ENCODE results near the gene TAF4B. TPM values are rescaled to one million over a fixed set of nuclear protein-coding genes. Genes with fewer than 3 reads are reported as not detected.

The TAF4B gene
- total and polyA plus RNA-seq, 9 of the 15 experiments (the other 6 are each of a cell fraction or from before 2014, with no cell fraction given) = 4.5 to 25.3 (median 20.5) TPM

GRCh38 chr18:26304511-26304910 lies 78.3 kb downstream of the TAF4B start:
- no peak overlapping the region for H3K27ac ChIP-seq (ENCODE audit: extremely low read depth, low read depth, low read length)
- in situ Hi-C loops (cut with MboI) = no loop called here
- CTCF ChIA-PET (ENCODE audit: low intra/inter-chr PET ratio) = no interaction called here

More at GRCh38 chr18:26304511-26304910, 78.3 kb downstream of the TAF4B start:
- intact Hi-C loops (cut with micrococcal nuclease) = loop anchor here (10.0 kb wide), 1 partner anchor 150 kb away; no protein-coding TSS in a partner anchor
- WGBS (ENCODE audit: insufficient coverage, low coverage, missing lambda C conversion rate) = 88% methylated on average over 1 of the region's 1 CpG
- H3K79me2 ChIP-seq (ENCODE audit: control insufficient read depth, insufficient read depth, low read length) = no peaks in the 10 kb centered on the region
- H3K4me2 ChIP-seq (ENCODE audit: insufficient read depth, low read length) = no peak overlapping the region
- no peaks in the 10 kb centered on the region for H3K9me1 ChIP-seq (ENCODE audit: control insufficient read depth, insufficient read depth, low read length)
- TF ChIP-seq MCM2 (IDR thresholded peaks at IDR 0.05; ENCODE audit: low read depth) (no peak), ZNF23 (CRISPR knock-in tag; IDR thresholded peaks at IDR 0.05) (no peak), ZEB2 (IDR thresholded peaks at IDR 0.05) (no peak), ZNF197 (CRISPR knock-in tag; IDR thresholded peaks at IDR 0.05; ENCODE audit: low read depth) (no peak), BRD9 (IDR thresholded peaks at IDR 0.05; ENCODE audit: low read depth, partially characterized antibody) (no peak), TEAD1 (CRISPR knock-in tag; IDR thresholded peaks at IDR 0.05) (no peak), ELF4 (CRISPR knock-in tag; IDR thresholded peaks at IDR 0.05) (no peak), E2F5 (CRISPR knock-in tag; IDR thresholded peaks at IDR 0.05) (no peak), RFX7 (CRISPR knock-in tag; IDR thresholded peaks at IDR 0.05) (no peak)
- TF ChIP-seq, protein P1, sequence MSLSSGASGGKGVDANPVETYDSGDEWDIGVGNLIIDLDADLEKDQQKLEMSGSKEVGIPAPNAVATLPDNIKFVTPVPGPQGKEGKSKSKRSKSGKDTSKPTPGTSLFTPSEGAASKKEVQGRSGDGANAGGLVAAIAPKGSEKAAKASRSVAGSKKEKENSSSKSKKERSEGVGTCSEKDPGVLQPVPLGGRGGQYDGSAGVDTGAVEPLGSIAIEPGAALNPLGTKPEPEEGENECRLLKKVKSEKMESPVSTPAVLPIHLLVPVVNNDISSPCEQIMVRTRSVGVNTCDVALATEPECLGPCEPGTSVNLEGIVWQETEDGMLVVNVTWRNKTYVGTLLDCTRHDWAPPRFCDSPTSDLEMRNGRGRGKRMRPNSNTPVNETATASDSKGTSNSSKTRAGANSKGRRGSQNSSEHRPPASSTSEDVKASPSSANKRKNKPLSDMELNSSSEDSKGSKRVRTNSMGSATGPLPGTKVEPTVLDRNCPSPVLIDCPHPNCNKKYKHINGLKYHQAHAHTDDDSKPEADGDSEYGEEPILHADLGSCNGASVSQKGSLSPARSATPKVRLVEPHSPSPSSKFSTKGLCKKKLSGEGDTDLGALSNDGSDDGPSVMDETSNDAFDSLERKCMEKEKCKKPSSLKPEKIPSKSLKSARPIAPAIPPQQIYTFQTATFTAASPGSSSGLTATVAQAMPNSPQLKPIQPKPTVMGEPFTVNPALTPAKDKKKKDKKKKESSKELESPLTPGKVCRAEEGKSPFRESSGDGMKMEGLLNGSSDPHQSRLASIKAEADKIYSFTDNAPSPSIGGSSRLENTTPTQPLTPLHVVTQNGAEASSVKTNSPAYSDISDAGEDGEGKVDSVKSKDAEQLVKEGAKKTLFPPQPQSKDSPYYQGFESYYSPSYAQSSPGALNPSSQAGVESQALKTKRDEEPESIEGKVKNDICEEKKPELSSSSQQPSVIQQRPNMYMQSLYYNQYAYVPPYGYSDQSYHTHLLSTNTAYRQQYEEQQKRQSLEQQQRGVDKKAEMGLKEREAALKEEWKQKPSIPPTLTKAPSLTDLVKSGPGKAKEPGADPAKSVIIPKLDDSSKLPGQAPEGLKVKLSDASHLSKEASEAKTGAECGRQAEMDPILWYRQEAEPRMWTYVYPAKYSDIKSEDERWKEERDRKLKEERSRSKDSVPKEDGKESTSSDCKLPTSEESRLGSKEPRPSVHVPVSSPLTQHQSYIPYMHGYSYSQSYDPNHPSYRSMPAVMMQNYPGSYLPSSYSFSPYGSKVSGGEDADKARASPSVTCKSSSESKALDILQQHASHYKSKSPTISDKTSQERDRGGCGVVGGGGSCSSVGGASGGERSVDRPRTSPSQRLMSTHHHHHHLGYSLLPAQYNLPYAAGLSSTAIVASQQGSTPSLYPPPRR (CRISPR knock-in tag; IDR thresholded peaks at IDR 0.05; ENCODE audit: borderline replicate concordance) = no peak
- TF ChIP-seq, protein P2, sequence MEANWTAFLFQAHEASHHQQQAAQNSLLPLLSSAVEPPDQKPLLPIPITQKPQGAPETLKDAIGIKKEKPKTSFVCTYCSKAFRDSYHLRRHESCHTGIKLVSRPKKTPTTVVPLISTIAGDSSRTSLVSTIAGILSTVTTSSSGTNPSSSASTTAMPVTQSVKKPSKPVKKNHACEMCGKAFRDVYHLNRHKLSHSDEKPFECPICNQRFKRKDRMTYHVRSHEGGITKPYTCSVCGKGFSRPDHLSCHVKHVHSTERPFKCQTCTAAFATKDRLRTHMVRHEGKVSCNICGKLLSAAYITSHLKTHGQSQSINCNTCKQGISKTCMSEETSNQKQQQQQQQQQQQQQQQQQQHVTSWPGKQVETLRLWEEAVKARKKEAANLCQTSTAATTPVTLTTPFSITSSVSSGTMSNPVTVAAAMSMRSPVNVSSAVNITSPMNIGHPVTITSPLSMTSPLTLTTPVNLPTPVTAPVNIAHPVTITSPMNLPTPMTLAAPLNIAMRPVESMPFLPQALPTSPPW (CRISPR knock-in tag; IDR thresholded peaks at IDR 0.05) = no peak
- no peaks in the 10 kb centered on the region for H3K36me3 ChIP-seq (ENCODE audit: control insufficient read depth, insufficient read depth, low read length)
- DNase-seq (ENCODE audit: extremely low read depth in 1 of 4, low spot score in 3 of 4) (no peak), ATAC-seq (no peak), FAIRE-seq (no peak)
- H2AFZ ChIP-seq (ENCODE audit: low read depth, low read length) = no peak overlapping the region
- H3K9ac ChIP-seq (ENCODE audit: insufficient read depth in 1 of 2, low read depth in 2 of 2, low read length in 2 of 2) = no peak overlapping the region
- no peaks in the 10 kb centered on the region for H3K4me1 ChIP-seq (replicated peaks in 1 of 2; ENCODE audit: control insufficient read depth in 2 of 2, insufficient read depth in 2 of 2, low read length in 2 of 2)
- no peaks in the 10 kb centered on the region for H4K20me1 ChIP-seq (replicated peaks; ENCODE audit: control insufficient read depth, insufficient read depth, low read length)
- no peak overlapping the region for H3K4me3 ChIP-seq
- no peaks in the 10 kb centered on the region for H3K9me3 ChIP-seq (replicated peaks; ENCODE audit: control insufficient read depth, insufficient read depth, low read depth, low read length)
- H3K27me3 ChIP-seq (ENCODE audit: control insufficient read depth in 2 of 2, insufficient read depth in 2 of 2, low read length in 2 of 2) = no peaks in the 10 kb centered on the region
- BruUV-seq (replicated peaks) = no TSS peak
- POLR2A ChIA-PET = no interaction called here
